T-helper 1 cell treated with Interleukin-12 subunit alpha and Interleukin-12 subunit beta and Interleukin-4 antibody, amounts not matched to agents 30 ng/mL and 1 ng/mL, for 36 hours (primary cell): ENCODE measurements around the gene HMCN2. TPM values are rescaled to one million over a fixed set of nuclear protein-coding genes. Genes with fewer than 3 reads are reported as not detected.

Source experiments
- intact Hi-C: fragments of 100-400 bp; cut with micrococcal nuclease; formaldehyde crosslinking; loops from one replicate; pipeline ENCODE4 v1.15.1; 2024
- total RNA-seq: library from RNA; stranded (reverse); gene quantifications from 2 replicates; pipeline ENCODE4 v1.2.3, GENCODE V29; 2022

HMCN2 gene
- total RNA-seq, 1 donor from 2014 or later: not detected

DNA sequence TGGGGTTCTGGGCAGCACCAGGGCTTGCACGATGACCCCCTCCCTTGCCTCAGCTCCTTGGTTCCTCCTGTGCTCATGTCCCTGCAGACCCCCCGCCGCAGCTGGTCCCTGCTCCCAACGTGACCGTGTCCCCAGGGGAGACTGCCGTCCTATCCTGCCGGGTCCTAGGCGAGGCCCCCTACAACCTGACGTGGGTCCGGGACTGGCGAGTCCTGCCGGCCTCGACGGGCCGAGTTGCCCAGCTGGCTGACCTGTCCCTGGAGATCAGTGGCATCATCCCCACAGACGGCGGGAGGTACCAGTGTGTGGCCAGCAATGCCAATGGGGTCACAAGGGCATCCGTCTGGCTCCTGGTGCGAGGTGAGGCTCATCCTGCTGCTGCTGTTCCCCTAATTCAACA, 39.1 kb downstream of the HMCN2 start:
- intact Hi-C loops: no loop called here

DNA sequence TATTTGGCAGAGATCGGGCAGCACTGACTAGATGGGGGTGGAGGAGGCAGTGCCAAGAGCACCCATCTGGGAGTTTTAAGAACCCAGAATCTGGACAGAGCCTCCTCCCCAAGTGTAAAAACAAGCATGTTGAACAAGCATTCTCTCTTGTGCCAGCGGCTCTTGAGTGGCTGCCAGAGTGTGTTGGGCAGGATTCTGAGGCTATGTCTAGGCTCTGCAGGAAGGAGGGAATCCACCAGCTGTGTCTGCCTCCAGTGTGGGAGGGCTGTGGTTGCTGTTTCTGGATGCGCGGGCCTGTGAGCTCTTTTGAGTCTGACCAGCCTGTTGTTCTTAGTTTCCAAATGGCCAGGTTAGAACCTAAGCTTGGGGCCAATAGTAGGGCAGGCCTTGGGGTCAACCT, 39.8 kb downstream of the HMCN2 start:
- intact Hi-C loops: no loop called here

DNA sequence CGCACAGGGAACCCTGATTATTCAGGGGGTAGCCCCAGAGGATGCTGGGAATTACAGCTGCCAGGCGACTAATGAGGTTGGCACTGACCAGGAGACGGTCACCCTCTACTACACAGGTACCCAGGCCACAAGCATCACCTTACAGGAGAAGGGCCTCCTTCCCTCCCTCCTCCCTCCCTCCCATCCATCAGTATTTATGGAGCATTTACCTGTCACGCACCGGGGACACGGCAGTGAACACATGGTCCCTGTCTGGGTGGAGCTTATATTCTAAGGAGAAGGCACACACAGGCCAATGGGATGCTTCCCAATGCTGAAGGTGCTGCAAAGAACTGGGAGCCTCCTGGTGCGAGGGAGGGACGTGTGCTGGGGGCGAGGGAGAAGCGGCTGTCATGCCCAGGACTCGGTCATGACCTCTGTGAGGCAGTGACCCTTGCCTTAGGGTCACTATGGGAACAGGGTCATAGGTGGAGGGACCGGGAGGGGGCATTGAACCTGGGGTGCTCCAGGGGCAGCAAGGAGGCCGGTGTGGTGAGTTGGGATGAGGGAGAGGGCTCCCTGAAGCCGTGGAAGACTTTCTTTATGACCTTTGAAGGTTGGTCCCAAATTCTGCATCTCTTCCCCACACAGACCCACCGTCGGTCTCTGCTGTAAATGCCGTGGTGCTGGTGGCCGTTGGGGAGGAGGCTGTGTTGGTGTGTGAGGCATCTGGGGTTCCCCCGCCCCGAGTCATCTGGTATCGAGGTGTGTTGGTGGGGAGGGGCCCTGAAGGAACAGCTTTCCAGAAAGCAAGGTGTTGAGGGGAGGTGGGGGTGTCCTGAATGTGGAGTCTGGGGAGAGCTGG, 41.5 kb downstream of the HMCN2 start:
- intact Hi-C loops: no loop called here

DNA sequence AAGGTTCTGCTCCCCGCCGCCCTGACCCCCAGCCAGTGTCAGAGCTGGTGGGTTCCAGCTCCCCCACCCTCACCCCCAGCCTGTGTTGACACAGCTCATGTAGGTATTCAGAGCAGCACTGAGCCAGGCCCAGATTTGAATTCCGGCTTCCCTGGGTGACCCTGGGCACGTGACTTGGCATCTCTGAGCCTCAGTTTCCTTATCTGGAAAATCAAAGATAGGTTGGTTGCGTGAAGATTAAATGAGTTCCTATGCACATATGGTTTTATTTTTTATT, 42.0 kb downstream of the HMCN2 start:
- intact Hi-C loops: no loop called here

DNA sequence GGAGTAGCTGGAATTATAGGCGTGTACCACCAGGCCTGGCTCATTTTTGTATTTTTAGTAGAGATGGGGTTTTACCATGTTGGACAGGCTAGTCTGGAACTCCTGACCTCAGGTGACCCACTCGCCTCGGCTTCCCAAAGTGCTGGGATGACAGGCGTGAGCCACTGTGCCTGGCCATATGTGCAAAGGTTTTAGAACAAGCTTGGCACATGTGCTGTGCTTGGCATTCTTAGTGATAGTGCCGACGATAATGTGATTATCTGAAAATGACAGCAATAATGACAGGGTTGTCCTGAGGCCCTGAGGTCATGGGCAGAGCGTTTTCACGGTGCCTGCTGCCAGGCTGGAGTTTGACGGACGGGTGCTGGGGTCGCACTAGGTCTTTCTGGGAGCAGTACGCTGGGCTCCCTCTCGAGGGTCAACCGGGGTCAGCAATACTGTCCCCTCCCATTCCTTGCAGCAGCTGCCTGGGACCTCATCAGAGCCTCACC, 42.6 kb downstream of the HMCN2 start:
- intact Hi-C loops: no loop called here

DNA sequence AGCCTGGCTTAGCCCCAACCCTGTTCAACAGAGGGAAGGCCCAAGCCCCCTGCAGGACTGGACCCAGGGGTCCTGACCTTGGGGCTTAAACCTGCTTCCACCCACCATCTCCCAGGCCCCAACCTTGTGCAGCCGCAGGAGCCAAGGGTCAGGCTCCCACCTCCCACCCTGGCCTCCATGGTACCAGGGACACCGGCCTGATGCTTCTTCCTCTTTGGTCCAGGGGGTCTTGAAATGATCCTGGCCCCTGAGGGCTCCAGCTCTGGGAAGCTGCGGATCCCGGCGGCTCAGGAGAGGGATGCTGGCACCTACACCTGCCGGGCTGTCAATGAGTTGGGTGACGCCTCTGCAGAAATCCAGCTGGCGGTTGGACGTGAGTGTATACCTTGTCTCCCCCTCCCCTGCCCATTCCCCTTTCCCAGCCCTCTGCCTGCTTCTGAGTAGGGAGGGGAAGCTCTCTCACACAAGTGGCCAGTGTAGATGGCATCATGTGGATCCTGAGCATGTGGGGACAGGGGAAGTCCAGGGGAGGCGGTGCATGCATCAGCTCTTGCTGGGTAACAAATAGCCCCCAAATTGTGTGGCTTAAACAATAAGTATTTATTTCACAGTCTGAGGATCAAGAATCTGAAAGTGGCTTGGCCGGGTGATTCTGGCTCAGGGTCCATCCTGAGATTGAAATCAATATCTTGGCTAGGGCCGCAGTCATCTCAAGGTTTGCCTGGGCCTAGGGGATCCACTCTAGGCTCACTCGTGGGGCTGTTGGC, 44.3 kb downstream of the HMCN2 start:
- intact Hi-C loops: no loop called here

DNA sequence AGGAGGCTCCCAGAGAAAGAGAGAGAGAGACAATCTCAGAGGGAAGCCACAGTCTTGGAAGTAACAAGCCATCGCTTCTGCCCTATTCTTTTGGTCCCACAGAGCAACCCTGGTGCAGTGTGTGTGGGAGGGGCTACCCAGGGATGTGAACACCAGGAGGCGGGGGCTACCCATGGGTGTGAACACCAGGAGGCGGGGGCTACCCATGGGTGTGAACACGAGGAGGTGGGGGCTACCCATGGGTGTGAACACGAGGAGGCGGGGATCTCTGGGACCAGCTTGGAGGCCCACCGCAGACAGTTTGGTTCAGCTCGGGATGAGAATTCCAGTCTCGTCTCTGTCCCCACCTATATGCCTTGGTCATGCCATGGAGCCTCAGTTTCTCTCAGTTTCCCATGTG, 44.9 kb downstream of the HMCN2 start:
- intact Hi-C loops: no loop called here

DNA sequence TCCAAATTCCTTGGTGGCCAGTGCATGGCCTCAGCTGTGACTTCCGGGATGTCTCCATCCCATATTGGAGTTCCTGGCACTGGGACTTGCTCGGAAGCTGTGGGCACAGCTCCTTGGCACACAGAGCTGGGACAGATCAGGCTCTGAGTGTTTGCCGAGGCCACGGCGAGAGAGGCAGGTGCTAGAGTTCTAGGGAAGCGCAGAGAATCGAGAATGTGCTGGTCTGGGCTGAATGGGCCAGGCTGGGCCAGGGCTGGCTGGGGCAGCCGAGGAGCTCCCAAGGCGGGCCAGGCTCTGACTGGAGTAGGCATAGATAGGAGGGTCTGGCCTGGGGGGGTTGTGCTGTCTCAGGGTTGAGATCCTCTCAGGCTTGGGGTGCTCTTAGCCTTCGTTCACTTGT, 45.4 kb downstream of the HMCN2 start:
- intact Hi-C loops: no loop called here

DNA sequence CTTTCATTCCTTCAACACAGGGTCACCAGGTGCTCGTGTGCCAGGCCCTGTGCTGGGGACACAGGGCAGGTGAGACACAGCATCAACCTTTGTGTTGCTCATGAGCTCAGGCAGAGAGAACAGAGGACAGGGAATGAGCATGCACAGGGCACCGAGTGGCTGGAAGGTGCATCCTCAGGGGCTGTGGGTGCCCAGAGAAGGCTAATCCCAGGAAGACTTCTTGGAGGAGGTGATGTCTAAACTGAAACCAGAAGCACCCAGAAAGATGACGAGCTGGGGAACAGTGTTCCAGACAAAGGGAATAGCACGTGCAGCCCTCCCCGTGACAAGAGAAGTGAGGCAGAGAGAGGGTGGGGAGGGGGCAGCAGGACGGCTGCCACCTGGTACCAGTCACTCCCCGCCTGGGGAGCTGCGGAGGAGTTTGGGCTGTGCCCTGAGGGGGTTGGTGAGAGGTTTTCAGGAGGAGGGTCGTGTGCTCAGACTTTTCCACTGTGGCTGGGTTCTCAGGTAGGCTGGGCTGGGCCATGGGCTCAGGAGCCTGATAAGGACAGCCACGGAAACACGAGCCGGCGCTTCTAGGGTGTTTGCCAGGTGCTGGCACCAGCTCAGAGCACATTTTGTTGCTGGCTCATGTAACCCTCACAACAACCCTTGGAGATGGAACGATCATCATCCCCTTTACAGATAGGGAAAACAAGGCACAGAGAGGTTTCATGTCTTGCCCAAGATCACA, 46.0 kb downstream of the HMCN2 start:
- intact Hi-C loops: no loop called here

DNA sequence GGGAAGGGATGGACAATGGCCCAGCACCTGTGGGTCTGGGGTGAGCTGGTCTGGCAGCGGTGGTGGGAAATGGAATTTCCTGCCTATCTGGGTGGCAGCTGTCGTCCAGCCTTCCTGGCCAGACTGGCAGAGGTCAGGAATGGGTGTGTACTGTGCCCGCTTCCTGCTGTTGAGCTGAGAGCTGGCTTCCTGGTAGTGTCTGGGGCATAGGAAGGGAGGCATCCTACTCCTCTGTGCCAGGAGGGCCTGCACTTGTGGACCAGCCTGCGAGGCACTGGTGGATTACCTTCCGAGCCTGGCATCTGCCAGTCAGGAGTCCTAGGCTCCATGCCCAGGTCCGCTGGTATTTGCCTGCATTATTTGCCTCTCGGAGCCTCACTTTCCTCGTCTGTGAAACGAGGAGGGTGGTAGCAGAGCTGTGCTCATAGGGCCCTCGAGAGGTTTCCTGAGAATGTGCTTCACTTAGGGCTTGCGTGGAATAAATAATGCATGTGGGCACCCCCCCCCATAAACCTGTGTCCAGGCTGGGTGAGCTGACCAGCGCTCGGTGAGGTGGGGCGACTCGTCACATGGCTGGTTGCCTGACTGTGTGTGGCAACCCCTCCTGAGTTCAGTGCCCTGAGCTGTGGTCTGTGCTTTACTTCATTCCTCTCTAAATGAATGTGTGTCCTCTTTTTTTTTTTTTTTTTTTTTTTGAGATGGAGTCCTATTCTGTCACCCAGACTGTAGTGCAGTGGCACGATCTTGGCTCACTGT, 47.7 kb downstream of the HMCN2 start:
- intact Hi-C loops: no loop called here

DNA sequence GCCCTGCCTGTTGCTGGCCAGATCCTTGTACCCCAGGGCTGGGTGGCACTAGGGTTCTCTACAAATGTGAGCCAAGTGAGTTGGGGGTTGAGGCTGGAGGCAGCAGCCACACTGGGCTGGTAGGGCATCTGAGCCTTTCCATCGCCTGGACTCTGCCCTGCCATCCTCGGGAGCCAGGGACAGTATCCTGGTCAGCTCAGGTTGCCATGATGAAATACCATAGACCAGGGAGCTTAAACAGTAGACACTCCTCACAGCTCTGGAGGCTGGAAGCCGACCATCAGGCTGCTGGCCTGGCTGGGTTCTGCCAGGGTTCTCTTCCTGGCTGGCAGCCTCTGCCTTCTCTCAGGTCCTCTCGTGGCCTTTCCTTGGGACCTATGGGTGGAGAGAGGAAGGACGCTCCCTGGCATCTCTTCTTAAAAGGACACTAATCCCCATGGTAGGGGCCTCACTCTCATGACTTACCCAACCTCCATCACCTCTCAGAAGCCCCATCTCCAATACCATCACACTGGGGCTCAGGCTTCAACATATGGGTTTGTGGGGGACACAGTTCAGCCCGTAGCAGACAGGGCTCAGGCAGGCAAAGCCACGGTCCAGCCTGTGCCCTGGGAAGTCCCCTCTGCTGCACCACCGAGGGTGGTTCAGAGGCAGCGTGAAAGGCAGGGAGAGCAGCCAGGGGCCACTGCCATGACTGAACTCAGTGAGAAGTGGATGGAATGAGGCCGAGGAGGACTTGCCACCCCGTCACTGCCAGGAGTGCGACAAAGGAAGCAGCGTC, 50.1 kb downstream of the HMCN2 start:
- intact Hi-C loops: no loop called here

DNA sequence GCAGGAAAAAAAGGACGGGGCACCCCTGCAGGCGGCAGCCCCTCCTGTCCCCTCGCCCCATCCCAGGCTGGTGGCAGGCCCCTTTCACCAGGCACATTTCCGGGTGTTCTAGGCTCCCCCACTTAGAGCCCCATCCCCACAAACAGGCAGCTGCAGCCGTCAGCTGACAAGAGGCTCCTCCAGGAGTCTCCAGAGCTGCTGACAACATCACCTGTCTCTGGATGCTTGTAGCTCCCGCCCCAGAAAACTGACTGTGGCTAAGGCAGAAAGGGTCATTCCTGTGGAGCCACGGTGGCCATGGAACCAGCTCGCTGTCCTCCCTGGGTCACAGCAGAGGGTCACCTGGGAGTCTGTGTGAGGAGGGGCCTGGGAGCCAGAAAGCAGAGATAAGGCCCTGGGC, 50.9 kb downstream of the HMCN2 start:
- intact Hi-C loops: no loop called here

DNA sequence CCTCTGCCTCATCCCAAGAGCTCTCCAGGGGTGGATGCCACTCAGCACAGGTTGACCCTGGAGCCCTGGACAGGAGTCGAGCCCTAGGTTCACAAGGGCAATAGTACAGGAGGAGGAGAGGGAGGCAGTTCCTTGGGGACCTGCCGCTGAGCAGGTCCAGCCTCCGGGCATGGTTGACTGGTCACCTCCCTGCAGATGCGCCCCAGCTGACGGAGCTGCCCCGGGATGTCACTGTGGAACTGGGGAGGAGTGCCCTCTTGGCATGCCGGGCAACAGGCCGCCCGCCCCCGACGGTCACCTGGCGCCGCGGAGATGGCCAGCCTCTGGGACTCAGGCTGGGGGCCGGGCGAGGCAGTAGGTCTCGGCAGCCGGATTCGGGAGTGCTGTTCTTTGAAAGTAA, 53.7 kb downstream of the HMCN2 start:
- intact Hi-C loops: no loop called here

DNA sequence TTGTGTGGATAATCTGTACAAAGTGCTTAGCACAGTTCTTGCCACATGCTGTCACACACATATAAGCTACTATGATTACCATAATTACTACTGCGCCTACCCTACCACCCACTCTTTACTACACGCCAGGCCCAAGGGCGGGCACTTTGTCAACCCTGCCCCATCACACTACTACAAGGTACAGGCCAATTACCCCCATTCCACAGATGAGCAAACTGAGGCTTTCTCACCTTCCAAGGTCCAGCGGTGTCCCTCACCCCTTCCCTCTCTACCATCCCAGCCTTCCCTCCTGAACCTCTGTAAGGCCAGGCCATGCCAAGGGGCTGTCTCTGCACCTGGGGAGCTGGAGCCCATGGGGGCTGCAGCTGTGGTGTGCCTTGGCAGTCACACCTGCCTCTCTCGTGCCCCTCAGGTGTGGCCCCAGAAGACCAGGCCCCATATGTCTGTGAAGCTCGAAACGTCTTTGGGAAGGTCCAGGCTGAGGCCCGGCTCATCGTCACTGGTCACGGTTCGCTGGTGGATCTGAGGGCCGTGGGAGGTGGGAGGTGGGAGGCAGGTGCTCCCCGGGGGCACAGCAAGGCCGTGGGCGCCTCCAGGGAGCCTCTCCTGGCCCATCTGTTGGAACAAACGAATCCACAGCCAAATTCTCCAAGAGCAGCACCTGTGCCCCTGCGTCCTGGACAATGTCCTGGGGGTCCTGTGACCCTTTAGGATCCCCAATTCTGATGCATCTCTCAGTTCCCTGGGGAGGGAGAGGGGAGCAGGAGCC, 54.6 kb downstream of the HMCN2 start:
- intact Hi-C loops: no loop called here

DNA sequence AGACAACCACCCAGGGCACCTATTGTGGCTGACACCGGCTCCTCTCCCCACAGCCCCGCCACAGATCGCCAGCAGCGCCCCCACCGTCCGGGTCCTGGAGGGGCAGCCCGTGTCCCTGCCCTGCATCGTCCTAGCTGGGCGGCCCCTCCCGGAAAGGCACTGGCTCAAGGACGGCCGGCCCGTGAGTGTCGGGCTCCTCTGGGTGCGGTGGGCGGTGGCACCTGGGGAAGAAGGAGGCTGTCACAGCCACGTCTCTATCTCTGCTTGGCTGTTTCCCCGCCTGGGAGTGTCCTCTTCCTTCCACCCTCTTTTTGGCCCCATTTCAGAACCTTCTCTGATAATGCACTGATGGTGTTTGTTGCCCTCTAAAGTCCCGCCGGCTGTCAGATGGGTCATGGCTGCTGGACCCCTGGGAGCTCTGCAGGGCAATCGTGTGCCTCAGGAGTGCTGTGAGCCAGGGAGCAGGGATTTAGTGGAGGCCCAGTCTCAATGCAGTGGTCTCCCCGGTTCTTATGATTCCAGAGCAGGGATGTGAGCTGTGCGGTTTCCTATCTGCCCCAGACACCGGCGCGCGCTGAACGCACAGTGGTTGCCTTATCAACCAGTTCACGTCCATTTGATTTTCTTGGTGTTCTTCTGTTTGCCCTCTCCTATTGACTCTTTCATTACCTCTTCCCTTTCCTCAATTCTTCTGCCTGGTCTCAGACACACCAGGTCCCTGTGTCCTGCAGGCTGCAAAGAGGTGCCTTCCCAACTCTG, 55.3 kb downstream of the HMCN2 start:
- intact Hi-C loops: no loop called here

DNA sequence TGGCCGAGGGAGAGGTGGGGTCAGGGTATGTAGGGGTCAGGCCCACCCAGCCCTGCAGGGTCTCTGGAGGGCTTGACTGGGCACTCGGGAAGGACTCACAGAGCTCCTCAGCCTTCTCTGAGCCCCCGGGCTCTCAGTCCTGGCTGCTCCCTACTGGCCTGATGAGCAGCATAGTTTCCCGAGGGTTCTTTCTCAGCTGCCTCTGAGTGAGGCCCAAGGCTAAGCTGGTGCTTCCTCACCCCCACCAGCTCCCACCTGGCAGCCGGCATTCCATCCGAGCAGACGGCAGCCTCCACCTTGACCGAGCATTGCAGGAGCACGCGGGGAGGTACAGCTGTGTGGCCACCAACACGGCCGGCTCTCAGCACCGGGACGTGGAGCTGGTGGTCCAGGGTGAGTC, 56.0 kb downstream of the HMCN2 start:
- intact Hi-C loops: no loop called here

DNA sequence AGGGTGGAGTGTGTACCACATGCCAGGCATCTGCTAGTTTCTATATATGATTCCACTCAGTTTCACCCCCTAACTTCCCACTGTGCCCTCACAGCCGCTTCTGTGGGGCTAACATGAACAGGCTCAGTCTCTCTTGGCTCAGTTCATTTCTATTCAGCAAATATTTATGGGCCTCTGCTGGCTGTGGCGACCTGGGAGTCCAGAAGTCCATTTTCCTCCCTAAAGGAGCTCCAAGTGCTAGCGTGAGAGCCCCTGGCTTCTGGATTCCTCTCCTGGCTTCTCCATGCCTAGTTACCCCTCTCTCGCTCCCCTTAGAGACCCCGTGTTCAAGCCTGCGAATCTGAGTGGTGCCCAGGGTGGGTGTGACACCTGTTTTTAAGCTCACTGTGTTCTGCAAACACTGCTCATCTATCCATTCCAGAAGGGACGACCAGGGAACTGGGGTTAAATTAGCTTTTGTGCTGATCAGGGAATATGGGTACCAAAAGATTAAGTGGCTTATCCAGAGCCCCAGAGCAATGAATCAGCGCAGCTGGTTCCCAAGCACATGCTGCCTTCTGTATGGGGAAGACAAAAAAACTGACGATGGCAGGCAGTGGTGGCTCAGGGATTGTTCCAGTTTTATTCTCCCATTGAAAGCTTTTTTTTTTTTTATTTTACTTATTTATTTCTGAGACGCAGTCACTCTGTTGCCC, 57.6 kb downstream of the HMCN2 start:
- intact Hi-C loops: no loop called here

DNA sequence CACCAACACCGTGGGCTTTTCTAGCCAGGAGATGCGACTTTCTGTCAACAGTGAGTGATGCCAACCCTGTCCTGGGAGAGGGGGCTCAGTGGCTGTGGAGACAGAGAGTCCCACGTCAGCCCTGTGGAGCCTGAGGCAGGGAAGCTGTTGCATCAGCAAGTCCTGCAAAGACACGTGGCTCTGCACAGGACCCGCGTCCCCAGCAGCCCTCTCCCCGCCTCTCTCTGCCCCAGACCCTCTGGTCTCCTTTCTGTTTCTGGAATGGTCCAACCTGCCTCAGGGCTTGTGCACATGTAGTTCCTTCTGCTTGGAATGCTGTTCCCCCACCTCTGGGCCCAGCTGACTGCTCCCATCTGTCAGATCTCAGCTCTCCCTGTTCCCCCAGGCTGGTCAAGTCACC, 60.4 kb downstream of the HMCN2 start:
- intact Hi-C loops: no loop called here
